ENCODE data around the gene TSEN34.
"Not testable (repeated sequence)": the region's sequence is repeated elsewhere in the genome, so short reads cannot be mapped to it uniquely, and the experiment has no call there.

Gene TSEN34

DNA sequence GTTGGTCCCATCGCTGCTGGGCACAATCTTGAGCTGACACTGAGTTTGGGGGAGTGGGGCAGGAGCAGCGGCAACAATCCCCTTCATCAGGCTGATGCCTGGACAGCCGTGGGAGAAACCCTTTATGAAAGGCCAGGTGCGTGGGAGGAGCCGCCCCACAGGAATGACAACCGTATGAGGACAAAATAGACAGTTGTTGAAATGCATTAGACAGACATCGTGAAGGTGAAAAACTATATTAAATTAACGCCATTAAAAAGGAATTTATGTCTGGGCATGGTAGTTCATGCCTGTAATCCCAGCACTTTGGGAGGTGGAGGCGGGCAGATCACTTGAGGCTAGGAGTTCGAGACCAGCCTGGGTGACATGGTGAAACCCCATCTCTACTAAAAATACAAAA is 33.5 kb downstream of the TSEN34 start:
- H3K9me3 ChIP-seq (ENCODE audit: control insufficient read depth, low read length); H3K4me3 ChIP-seq (ENCODE audit: low read length); DNase-seq (ENCODE audit: low read depth); H3K36me3 ChIP-seq (ENCODE audit: control insufficient read depth, insufficient read depth, low read length, severe bottlenecking); H3K9ac ChIP-seq (ENCODE audit: low read length); H3K4me1 ChIP-seq (ENCODE audit: control insufficient read depth, insufficient read depth, low read length): not testable (repeated sequence)
- peaks cover 16% of the 10 kb centered on the region for H3K27me3 ChIP-seq (replicated peaks; ENCODE audit: control insufficient read depth, insufficient read depth, low read length)

DNA sequence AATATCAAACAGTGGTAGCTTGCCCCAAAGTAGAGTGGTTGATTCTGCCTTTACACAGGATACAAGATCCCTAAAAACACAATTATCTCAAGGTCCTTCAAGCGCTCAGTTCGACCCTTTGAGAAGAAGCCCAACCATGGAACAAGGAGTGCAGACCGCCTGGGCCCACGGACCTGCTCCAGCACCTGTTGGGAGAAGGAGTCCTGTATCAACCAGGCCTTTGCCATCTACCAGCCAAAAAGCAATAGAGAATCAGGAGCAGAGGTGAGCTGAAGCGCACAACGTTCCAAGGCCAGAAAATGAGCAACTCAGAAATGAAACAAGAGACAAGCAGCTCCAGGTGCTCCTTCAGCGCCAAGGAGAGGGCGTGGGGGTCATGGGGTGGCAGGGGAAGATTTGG is 38.0 kb downstream of the TSEN34 start:
- Histone ChIP-seq H3K9ac (ENCODE audit: low read length) (no peak overlapping the region), H3K9me3 (ENCODE audit: control insufficient read depth, low read length) (peaks cover 5% of the 10 kb centered on the region), H3K36me3 (ENCODE audit: control insufficient read depth, insufficient read depth, low read length, severe bottlenecking) (no peaks in the 10 kb centered on the region), H3K27me3 (replicated peaks; ENCODE audit: control insufficient read depth, insufficient read depth, low read length) (peaks cover 9% of the 10 kb centered on the region), H3K4me3 (ENCODE audit: low read length) (no peak overlapping the region), H3K4me1 (ENCODE audit: control insufficient read depth, insufficient read depth, low read length) (no peaks in the 10 kb centered on the region)
- DNase-seq (ENCODE audit: low read depth): no peak

- no peaks in the 10 kb centered on the region for H3K36me3 ChIP-seq (ENCODE audit: control insufficient read depth, insufficient read depth, low read length, severe bottlenecking)
- DNase-seq (ENCODE audit: low read depth): no peak
- H3K4me3 ChIP-seq (ENCODE audit: low read length): no peak overlapping the region
- H3K27me3 ChIP-seq (replicated peaks; ENCODE audit: control insufficient read depth, insufficient read depth, low read length): peaks cover 18% of the 10 kb centered on the region
- no peak overlapping the region for H3K9ac ChIP-seq (ENCODE audit: low read length)
- H3K9me3 ChIP-seq (ENCODE audit: control insufficient read depth, low read length): peaks cover 13% of the 10 kb centered on the region
- no peaks in the 10 kb centered on the region for H3K4me1 ChIP-seq (ENCODE audit: control insufficient read depth, insufficient read depth, low read length)
These were observed 38.9 kb downstream of the TSEN34 start for GRCh38 chr19:54230031-54230430.

DNA sequence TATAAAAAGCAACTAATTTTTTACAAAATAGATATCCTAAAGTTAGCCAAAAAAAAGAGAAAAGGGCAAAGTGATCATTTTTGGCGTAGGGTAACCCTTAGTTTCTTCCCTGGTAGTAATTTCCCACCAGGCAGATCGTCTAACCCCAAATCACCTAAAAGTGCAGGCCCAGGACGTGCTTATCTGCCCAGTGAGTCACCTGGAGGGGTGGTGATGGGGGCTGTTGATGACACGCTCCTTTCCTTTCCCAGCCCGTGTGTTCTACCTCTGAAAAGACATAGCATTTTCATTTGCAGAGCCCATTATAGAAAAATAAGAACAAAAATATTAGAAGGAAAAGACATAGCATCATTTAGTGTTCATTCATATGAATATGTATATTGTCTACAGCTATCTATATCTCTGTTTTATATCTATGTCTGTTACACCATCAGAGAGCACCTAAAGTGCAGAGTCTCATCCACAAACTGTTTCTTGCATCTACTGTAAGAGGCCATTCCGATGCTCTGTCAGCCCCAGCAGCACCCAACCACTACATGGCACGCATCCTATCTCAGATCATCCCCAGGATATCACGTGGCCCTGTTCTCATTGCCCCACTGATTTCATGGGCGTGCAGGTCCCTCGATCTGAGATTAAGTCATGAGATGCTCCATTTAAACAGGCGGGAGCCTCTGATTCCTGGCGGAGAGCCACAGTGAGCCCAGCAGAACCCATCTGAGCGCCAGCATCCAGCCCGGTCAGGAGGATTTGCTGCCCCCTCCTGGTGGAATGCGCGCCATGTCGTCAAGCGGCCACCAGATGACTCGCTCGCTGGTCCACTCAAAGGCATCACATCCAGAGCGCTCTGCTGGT is 40.2 kb downstream of the TSEN34 start:
- Histone ChIP-seq H3K4me1 (ENCODE audit: control insufficient read depth, insufficient read depth, low read length) (no peaks in the 10 kb centered on the region), H3K9ac (ENCODE audit: low read length) (no peak overlapping the region), H3K9me3 (ENCODE audit: control insufficient read depth, low read length) (peaks cover 17% of the 10 kb centered on the region), H3K4me3 (ENCODE audit: low read length) (no peak overlapping the region), H3K36me3 (ENCODE audit: control insufficient read depth, insufficient read depth, low read length, severe bottlenecking) (no peaks in the 10 kb centered on the region), H3K27me3 (replicated peaks; ENCODE audit: control insufficient read depth, insufficient read depth, low read length) (peaks cover 28% of the 10 kb centered on the region)
- peak; percentile 93 for DNase-seq (ENCODE audit: low read depth)

- Histone ChIP-seq H3K4me3 (ENCODE audit: low read length) (no peak overlapping the region), H3K36me3 (ENCODE audit: control insufficient read depth, insufficient read depth, low read length, severe bottlenecking) (no peaks in the 10 kb centered on the region), H3K9me3 (ENCODE audit: control insufficient read depth, low read length) (peaks cover 12% of the 10 kb centered on the region), H3K4me1 (ENCODE audit: control insufficient read depth, insufficient read depth, low read length) (no peaks in the 10 kb centered on the region), H3K27me3 (replicated peaks; ENCODE audit: control insufficient read depth, insufficient read depth, low read length) (peaks cover 36% of the 10 kb centered on the region), H3K9ac (ENCODE audit: low read length) (no peak overlapping the region)
- no peak for DNase-seq (ENCODE audit: low read depth)
These were observed 42.8 kb downstream of the TSEN34 start for GRCh38 chr19:54233941-54234340.

- H3K4me1 ChIP-seq (ENCODE audit: control insufficient read depth, insufficient read depth, low read length); H3K36me3 ChIP-seq (ENCODE audit: control insufficient read depth, insufficient read depth, low read length, severe bottlenecking); DNase-seq (ENCODE audit: low read depth); H3K9me3 ChIP-seq (ENCODE audit: control insufficient read depth, low read length); H3K4me3 ChIP-seq (ENCODE audit: low read length); H3K9ac ChIP-seq (ENCODE audit: low read length): not testable (repeated sequence)
- H3K27me3 ChIP-seq (replicated peaks; ENCODE audit: control insufficient read depth, insufficient read depth, low read length): peaks cover 29% of the 10 kb centered on the region
These were observed 48.6 kb downstream of the TSEN34 start for GRCh38 chr19:54239491-54240371.

GRCh38 chr19:54240372-54241336 is 49.5 kb downstream of the TSEN34 start:
- not testable (repeated sequence) for H3K4me1 ChIP-seq (ENCODE audit: control insufficient read depth, insufficient read depth, low read length); H3K9ac ChIP-seq (ENCODE audit: low read length); H3K9me3 ChIP-seq (ENCODE audit: control insufficient read depth, low read length); H3K36me3 ChIP-seq (ENCODE audit: control insufficient read depth, insufficient read depth, low read length, severe bottlenecking); H3K4me3 ChIP-seq (ENCODE audit: low read length); DNase-seq (ENCODE audit: low read depth)
- peaks cover 22% of the 10 kb centered on the region for H3K27me3 ChIP-seq (replicated peaks; ENCODE audit: control insufficient read depth, insufficient read depth, low read length)

DNA sequence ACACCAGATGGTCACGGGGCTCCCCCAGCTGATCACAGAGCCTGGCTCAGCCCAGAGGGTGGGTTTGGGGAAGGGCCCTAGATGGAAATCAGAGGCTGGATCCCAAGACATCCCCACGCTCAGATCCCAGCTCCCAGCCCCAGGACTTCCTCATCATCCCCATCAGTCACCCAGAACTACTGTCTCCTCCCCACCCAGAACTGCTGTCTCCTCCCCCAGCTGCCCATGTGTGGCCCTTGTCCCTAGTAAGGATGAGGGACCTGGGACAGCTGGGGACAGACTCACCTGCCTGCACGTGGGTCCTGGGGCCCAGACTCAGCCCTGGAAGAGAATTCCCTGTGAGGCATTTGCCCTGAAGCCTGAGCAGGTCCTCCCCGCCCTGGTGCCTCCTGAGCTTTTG is 51.1 kb downstream of the TSEN34 start:
- not testable (repeated sequence) for H3K4me3 ChIP-seq (ENCODE audit: low read length); DNase-seq (ENCODE audit: low read depth)

GRCh38 chr19:54242646-54243045 is 51.5 kb downstream of the TSEN34 start, which contains the start of gene LILRA6:
LILRA6 (minus strand) TSS chr19:54242790.
- H3K4me1 ChIP-seq (ENCODE audit: control insufficient read depth, insufficient read depth, low read length); H3K9ac ChIP-seq (ENCODE audit: low read length); H3K4me3 ChIP-seq (ENCODE audit: low read length); DNase-seq (ENCODE audit: low read depth); H3K9me3 ChIP-seq (ENCODE audit: control insufficient read depth, low read length); H3K36me3 ChIP-seq (ENCODE audit: control insufficient read depth, insufficient read depth, low read length, severe bottlenecking): not testable (repeated sequence)
- H3K27me3 ChIP-seq (replicated peaks; ENCODE audit: control insufficient read depth, insufficient read depth, low read length): peaks cover 11% of the 10 kb centered on the region

More for the DNA sequence above, 51.1 kb downstream of the TSEN34 start:
- peaks cover 15% of the 10 kb centered on the region for H3K27me3 ChIP-seq (replicated peaks; ENCODE audit: control insufficient read depth, insufficient read depth, low read length)
- not testable (repeated sequence) for H3K9me3 ChIP-seq (ENCODE audit: control insufficient read depth, low read length); H3K4me1 ChIP-seq (ENCODE audit: control insufficient read depth, insufficient read depth, low read length); H3K36me3 ChIP-seq (ENCODE audit: control insufficient read depth, insufficient read depth, low read length, severe bottlenecking); H3K9ac ChIP-seq (ENCODE audit: low read length)

DNA sequence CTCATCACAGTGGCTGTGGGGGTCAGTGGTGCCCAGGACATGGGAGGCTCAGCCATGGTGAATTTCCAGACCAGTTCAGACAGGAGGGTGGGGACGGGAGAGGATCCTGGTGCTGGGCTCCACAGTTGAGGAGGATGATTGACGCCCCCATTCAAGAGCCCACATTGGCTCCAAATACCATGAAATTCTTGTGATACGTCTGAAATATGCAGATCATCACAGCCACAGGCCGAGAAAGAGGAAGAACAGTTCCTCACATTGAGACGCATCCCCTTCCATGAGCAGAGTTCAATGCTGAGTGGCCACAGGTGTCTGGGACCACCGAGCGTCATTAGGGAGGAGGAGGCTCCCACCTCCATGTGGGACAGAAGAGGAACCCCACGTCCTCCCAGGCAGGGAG is 52.7 kb downstream of the TSEN34 start:
- H3K9ac ChIP-seq (ENCODE audit: low read length): not testable (repeated sequence)

More for the DNA sequence above, 52.7 kb downstream of the TSEN34 start:
- not testable (repeated sequence) for H3K9me3 ChIP-seq (ENCODE audit: control insufficient read depth, low read length); H3K4me3 ChIP-seq (ENCODE audit: low read length); DNase-seq (ENCODE audit: low read depth); H3K4me1 ChIP-seq (ENCODE audit: control insufficient read depth, insufficient read depth, low read length); H3K36me3 ChIP-seq (ENCODE audit: control insufficient read depth, insufficient read depth, low read length, severe bottlenecking); H3K27me3 ChIP-seq (replicated peaks; ENCODE audit: control insufficient read depth, insufficient read depth, low read length)

Data from adipocyte (in vitro differentiated cells).